Erythroblast (primary cell): Measurements from ENCODE around the gene SLC7A5.

ENCODE experiments used
- GATA1 ChIP-seq: IDR thresholded peaks from 2 replicates; pipeline ENCODE4 v1.6.1; 2011; ENCODE audit warnings: low read depth, mild to moderate bottlenecking, control low read depth, low read length, moderate library complexity
- POLR2A ChIP-seq: IDR thresholded peaks from 2 replicates; pipeline ENCODE4 v1.6.1; 2011; ENCODE audit warnings: mild to moderate bottlenecking, low read length

DNA sequence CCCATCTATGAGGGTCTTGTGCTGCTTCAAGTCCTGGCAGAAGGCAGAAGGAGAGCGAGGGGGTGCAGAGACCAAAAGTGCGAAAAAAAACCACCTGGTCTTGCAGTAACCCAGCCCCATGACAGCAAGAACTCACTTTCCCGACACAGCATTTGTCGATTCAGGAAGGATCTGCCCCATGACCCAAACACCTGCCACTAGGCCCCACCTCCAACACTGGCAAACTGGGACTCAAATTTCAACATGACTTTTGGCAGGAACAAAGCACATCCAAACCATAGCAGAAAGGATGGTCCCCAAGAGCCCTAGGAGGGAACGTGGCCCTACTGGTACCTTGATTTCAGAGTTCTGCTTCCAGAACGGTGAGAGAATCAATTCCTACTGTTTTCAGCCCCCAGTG, 68.8 kb downstream of the SLC7A5 start:
- TF ChIP-seq POLR2A (no peak), GATA1 (no peak)
